NT2/D1 (cell line): ENCODE results near the gene SOHLH2.

Experiments
- SUZ12 ChIP-seq: IDR thresholded peaks from 2 replicates; pipeline ENCODE4 v1.6.1; 2011; ENCODE audit not compliant: insufficient read length, insufficient read depth; ENCODE audit errors: extremely low read depth
- YY1 ChIP-seq: IDR thresholded peaks from 2 replicates; pipeline ENCODE4 v1.6.1; 2011; ENCODE audit not compliant: insufficient read length, insufficient read depth
- ZNF274 ChIP-seq: IDR thresholded peaks from 2 replicates; pipeline ENCODE4 v1.6.1; 2011; ENCODE audit warnings: mild to moderate bottlenecking, low read depth, low read length

- TF ChIP-seq YY1 (no peak), ZNF274 (no peak), SUZ12 (no peak)
Measured at GRCh38 chr13:36174923-36175322, 39.4 kb downstream of the SOHLH2 start.
